ENCODE measurements around the gene POMGNT2. TPM values are rescaled to one million over a fixed set of nuclear protein-coding genes. Genes with fewer than 3 reads are reported as not detected.

The POMGNT2 gene
- polyA plus RNA-seq, 1 donor (not counting 4 experiments of a cell fraction or from before 2014, with no cell fraction given) = 6.0 TPM

DNA sequence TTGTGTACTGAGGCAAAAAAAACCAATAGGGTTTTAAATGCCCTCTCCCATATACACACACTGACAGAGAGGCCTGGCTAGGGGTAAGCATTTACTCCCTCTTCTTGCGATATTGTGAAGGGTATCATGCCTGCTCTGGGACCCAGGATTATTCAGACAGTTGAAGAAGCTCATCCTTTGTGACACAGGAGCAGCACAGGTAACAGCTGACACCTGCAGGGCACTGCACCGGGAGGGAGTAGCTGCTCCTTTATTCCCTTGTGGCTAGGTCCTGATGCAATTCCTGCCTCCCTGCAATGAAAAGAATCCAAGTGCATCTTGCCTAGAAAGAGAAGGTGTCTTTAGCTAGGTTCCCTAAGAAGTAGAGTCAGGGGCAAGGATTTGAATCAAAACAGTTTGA is 23.4 kb downstream of the POMGNT2 start:
- FAIRE-seq (no peak), DNase-seq (ENCODE audit: low read depth, low spot score) (no peak)
- no peaks in the 10 kb centered on the region for H3K9me1 ChIP-seq (ENCODE audit: control insufficient read depth, extremely low read depth, insufficient read depth, low read length)
- H2AFZ ChIP-seq (ENCODE audit: control insufficient read depth, low read length) = no peak overlapping the region
- dilution Hi-C loops (cut with MboI; ENCODE audit: extremely low pct_ligation_motif_present, low sequenced_read_pairs) = no loop called here
- H3K27ac ChIP-seq (ENCODE audit: control insufficient read depth, insufficient read depth, low read length) = no peak overlapping the region
- H3K4me1 ChIP-seq (ENCODE audit: control insufficient read depth, extremely low read depth, insufficient read depth, low read length) = no peaks in the 10 kb centered on the region
- no peaks in the 10 kb centered on the region for H3K27me3 ChIP-seq (ENCODE audit: control insufficient read depth, extremely low read depth, insufficient read depth, low read length)
- no peaks in the 10 kb centered on the region for H3K79me2 ChIP-seq (ENCODE audit: control insufficient read depth, insufficient read depth, low read length)
- no peak overlapping the region for H3K9ac ChIP-seq (ENCODE audit: control insufficient read depth, extremely low read depth, insufficient read depth, low read length)
- no peaks in the 10 kb centered on the region for H3K9me3 ChIP-seq (ENCODE audit: control insufficient read depth, low read depth, low read length)
- no peak overlapping the region for H3K4me2 ChIP-seq (ENCODE audit: control insufficient read depth, extremely low read depth, insufficient read depth, low read depth, low read length)
- peaks cover 0 to 7% of the 10 kb centered on the region in 2 experiments for H3K36me3 ChIP-seq (ENCODE audit: control insufficient read depth in 2 of 2, extremely low read depth in 1 of 2, insufficient read depth in 2 of 2, low read length in 2 of 2)
- no peaks in the 10 kb centered on the region for H4K20me1 ChIP-seq (ENCODE audit: control insufficient read depth, extremely low read depth, insufficient read depth, low read length)
- TF ChIP-seq EZH2 (IDR thresholded peaks at IDR 0.05; ENCODE audit: low read length) (no peak), CTCF (optimal IDR thresholded peaks at IDR 0.05 in 1 of 3, IDR thresholded peaks at IDR 0.05 in 1 of 3, conservative IDR thresholded peaks at IDR 0.05 in 1 of 3; ENCODE audit: extremely low read depth in 1 of 3, insufficient read depth in 2 of 3, low read length in 3 of 3) (no peak)
- no peak overlapping the region for H3K4me3 ChIP-seq (ENCODE audit: control insufficient read depth in 2 of 3, extremely low read depth in 1 of 3, insufficient read depth in 2 of 3, low read depth in 1 of 3, low read length in 3 of 3)

GRCh38 chr3:43081796-43082195 is 24.1 kb downstream of the POMGNT2 start:
- H3K36me3 ChIP-seq (ENCODE audit: control insufficient read depth in 2 of 2, extremely low read depth in 1 of 2, insufficient read depth in 2 of 2, low read length in 2 of 2) = peaks cover 0 to 7% of the 10 kb centered on the region in 2 experiments
- TF ChIP-seq CTCF (optimal IDR thresholded peaks at IDR 0.05 in 1 of 3, IDR thresholded peaks at IDR 0.05 in 1 of 3, conservative IDR thresholded peaks at IDR 0.05 in 1 of 3; ENCODE audit: extremely low read depth in 1 of 3, insufficient read depth in 2 of 3, low read length in 3 of 3) (no peak), EZH2 (IDR thresholded peaks at IDR 0.05; ENCODE audit: low read length) (no peak)
- dilution Hi-C loops (cut with MboI; ENCODE audit: extremely low pct_ligation_motif_present, low sequenced_read_pairs) = no loop called here
- no peaks in the 10 kb centered on the region for H3K79me2 ChIP-seq (ENCODE audit: control insufficient read depth, insufficient read depth, low read length)
- H3K27me3 ChIP-seq (ENCODE audit: control insufficient read depth, extremely low read depth, insufficient read depth, low read length) = no peaks in the 10 kb centered on the region
- H3K9me3 ChIP-seq (ENCODE audit: control insufficient read depth, low read depth, low read length) = no peaks in the 10 kb centered on the region
- H3K27ac ChIP-seq (ENCODE audit: control insufficient read depth, insufficient read depth, low read length) = no peak overlapping the region
- no peak overlapping the region for H3K4me2 ChIP-seq (ENCODE audit: control insufficient read depth, extremely low read depth, insufficient read depth, low read depth, low read length)
- no peak for DNase-seq (ENCODE audit: low read depth, low spot score)
- no peaks in the 10 kb centered on the region for H3K4me1 ChIP-seq (ENCODE audit: control insufficient read depth, extremely low read depth, insufficient read depth, low read length)
- H3K4me3 ChIP-seq (ENCODE audit: control insufficient read depth in 2 of 3, extremely low read depth in 1 of 3, insufficient read depth in 2 of 3, low read depth in 1 of 3, low read length in 3 of 3) = no peak overlapping the region
- H3K9me1 ChIP-seq (ENCODE audit: control insufficient read depth, extremely low read depth, insufficient read depth, low read length) = no peaks in the 10 kb centered on the region
- no peak overlapping the region for H3K9ac ChIP-seq (ENCODE audit: control insufficient read depth, extremely low read depth, insufficient read depth, low read length)
- H2AFZ ChIP-seq (ENCODE audit: control insufficient read depth, low read length) = no peak overlapping the region
- no peak for FAIRE-seq
- H4K20me1 ChIP-seq (ENCODE audit: control insufficient read depth, extremely low read depth, insufficient read depth, low read length) = no peaks in the 10 kb centered on the region
